ENCODE data around the gene SNTB2. TPM values are rescaled to one million over a fixed set of nuclear protein-coding genes. Genes with fewer than 3 reads are reported as not detected.
"Not testable (repeated sequence)": the region's sequence is repeated elsewhere in the genome, so short reads cannot be mapped to it uniquely, and the experiment has no call there.

The SNTB2 gene
- polyA plus RNA-seq (2013, experiment 1 of 2; ENCODE audit: insufficient read length), result 25.4 TPM
- 35.0 TPM for polyA plus RNA-seq (2013, experiment 2 of 2; ENCODE audit: insufficient read length)

DNA sequence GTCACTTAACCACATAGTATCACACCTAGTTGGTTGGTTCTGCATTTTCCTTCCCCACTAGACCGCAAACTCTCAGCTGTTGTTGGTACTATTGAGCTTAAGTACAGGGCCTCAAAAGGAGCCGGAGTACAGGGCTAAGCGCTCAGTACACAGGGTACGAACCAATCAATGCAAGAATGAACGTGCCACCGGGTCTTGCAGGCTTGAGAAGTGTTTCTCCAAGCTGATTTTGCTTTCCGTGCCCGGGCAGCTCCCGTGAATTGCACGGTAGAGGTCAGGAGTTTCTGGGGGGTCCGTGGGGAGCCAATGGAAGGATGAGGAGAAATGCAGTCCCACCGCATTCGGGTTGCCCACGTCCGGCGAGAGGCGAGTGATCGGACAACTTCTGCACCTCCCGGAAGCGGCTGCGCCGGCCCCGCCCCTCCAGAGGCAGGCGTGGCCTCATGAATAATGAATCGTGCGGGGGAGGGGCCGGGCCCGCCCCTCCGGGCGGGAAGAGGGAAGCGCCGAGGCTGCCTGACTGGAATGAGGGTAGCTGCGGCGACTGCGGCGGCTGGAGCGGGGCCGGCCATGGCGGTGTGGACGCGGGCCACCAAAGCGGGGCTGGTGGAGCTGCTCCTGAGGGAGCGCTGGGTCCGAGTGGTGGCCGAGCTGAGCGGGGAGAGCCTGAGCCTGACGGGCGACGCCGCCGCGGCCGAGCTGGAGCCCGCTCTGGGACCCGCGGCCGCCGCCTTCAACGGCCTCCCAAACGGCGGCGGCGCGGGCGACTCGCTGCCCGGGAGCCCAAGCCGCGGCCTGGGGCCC lies at the start of gene SNTB2:
Gene SNTB2 (plus strand): TSS at position 523 of the 804 bp plus-strand sequence. CDS start 3 bp downstream, at position 526.
- peak; percentile 91 for DNase-seq

DNA sequence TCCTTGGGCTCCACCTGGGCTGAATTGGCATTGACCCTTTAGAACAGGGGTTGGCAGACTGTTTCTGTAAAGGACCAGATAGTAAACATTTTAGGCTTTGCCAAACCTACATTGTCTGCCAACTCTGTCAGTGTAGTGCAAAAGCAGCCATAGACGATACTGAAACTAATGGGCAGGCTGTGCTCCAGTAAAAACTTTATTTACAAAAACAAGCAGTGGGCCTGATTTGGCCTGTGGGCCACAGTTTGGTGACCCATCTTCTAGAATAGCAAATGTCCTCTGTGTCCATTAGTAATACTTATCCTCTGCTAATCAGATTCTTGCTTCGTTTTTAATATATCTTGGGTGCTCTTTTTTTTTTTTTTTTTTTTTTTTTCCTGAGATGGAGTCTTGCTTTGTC lies 48.4 kb upstream of the SNTB2 start:
- DNase-seq, result no peak

DNA sequence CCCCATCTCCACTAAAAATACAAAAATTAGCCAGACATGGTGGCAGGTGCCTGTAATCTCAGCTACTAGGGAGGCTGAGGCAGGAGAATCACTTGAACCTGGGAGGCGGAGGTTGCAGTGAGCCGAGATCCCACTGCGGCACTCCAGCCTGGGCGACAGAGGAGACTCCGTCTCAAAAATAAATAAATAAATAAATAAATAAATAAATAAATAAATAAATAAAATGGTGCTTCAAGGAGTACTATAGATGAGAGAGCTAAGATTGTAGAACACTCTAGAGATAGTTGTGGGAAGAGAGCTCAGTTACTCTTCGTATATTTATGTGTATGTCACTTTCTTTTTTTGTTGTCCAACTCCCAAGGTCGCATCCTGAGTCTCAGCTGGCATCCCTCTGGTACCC lies 47.5 kb upstream of the SNTB2 start:
- DNase-seq, result not testable (repeated sequence)

DNA sequence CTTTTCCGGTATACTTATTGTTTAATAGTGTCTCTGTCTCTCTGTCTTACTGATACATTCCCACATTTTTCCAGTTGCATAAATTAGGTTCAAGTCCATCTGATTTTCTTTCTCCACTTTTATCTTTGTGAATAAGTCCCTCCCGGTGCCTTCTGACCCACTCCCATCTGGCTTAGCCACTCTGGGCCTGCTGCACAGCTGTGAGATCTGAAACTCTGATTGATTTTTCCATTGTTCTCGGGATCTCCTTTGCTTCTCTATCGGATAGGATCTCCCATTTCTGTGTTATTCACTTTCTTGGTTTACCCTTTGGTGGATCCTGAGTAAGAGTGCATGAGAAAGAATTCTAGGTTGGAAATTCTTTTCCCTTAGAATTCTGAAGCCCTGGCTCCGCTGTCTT lies 46.0 kb upstream of the SNTB2 start:
- no peak for DNase-seq

DNA sequence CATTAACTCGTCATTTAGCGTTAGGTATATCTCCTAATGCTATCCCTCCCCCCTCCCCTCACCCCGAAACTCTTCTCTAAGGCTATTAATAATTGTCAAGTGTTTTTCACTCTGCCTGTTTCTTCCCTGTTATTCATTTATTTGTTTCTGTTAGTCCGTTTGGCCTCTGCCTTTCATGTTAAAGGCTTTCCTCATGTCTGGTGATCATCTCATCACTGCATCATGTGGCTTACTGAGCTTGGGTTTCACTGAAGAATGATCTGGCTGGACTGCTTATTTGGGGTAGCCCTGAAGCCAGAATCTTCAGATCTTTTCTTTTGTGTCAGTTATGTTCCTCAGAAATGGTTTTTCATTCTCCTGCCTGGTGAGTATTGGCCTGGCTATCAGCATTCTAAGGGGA lies 45.0 kb upstream of the SNTB2 start:
- no peak for DNase-seq

DNA sequence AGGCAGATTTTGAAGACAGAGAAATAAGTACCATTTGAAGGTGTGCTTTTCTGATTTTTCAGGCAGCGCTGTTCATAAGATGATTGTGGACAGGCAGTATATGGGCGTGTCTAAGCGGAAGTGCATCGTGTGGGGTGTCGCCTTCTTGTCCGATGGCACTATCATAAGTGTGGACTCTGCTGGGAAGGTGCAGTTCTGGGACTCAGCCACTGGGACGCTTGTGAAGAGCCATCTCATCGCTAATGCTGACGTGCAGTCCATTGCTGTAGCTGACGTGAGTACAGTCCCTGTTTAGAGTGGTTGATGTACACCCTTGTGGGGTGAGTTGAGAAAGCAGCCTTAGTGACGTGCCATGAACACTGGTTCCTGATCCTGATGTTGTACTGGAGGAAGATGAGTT lies 43.8 kb upstream of the SNTB2 start:
- DNase-seq, result peak; percentile 17

DNA sequence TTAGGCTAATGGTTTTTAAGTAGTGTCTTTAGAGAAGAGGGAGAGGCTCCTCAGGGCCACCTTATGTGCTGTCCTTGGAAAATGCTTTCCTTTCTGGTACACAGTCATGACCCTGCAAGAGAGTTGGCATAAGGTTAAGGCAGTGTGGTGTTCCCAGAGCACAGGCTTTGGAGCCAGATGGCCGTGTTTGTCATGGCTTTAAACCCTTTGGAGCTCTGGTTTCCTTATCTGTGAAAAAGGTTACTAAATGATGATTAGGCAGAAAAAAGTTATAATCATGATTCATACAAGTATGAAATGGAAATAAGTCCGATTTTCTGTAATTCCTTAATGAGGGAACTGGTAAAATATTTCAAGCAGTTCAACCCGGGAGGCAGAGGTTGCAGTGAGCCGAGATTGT lies 41.3 kb upstream of the SNTB2 start:
- no peak for DNase-seq

DNA sequence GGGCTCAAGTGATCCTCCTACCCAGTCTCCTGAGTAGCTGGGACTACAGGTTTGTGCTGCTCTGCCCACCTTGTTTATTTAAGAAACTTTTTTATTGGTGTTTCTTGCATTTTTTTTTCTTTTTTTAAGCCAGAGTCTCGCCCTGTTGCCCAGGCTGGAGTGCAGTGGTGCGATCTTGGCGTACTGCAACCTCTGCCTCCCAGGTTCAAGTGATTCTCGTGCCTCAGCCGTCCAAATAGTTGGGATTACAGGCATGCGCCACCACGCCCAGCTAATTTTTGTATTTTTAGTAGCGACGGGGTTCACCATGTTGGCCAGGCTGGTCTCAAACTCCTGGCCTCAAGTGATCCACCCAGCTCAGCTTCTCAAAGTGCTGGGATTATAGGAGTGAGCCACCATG lies 37.3 kb upstream of the SNTB2 start:
- not testable (repeated sequence) for DNase-seq

DNA sequence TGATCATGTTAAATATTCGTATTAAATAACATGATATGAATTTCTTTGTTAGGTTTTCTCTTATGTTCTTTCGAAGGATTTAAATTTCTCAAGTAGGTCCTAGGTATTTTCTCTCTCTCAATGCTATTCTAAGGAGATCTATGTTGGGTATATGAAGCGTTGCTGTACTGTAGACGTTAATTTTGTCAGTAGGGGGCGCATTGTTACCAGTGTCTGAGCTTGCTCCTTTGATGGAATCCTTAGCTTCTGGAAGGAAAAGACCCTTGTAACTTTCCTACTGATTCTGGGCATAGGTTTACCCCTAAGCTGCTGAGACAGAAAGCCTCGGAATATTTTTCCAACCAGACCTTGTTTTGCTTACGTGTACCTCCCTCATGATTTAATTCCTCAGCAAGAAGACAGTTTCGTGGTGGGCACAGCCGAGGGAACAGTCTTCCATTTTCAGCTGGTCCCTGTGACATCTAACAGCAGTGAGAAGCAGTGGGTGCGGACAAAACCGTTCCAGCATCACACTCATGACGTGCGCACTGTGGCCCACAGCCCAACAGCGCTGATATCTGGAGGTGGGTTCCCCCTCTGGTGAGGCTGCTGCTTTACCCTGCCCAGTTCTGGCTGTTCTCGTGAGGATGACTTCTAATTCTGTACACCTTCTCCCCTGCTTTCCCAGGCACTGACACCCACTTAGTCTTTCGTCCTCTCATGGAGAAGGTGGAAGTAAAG lies 36.7 kb upstream of the SNTB2 start:
- peak; percentile 76 for DNase-seq

DNA sequence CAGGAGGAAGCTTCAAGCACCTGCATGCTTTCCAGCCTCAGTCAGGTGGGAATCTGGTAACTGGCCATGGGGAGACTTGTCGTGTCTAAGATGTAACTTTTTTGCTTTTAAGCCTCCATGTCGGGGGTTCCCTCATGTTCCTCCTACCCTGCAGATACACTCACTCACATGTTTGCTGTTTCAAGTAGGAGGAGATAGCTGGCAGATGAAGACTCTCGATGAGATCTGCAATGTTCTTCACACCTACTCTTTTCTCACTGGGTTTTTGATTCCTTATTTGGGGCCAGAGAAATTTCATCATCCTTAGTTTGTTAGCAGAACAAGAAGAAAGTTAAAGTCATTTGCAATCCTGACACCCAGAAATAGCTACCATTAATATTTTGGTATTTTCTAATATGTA lies 29.8 kb upstream of the SNTB2 start:
- no peak for DNase-seq

DNA sequence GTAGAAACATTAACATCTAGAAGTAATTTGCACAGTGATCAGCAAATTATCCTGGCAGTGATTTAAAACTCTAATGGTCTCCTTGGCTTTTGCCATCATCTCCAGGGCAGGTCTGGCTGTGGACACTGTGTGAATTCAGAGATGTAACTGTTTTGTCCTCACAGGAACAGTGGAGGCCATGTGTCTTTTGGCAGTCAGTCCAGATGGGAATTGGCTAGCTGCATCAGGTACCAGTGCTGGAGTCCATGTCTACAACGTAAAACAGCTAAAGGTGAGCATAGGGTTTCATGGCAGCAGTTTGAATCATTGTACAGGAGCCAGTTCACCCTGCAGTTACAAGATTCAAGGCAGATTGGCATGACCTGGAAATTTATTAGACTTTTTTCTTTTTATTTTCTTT lies 26.8 kb upstream of the SNTB2 start:
- no peak for DNase-seq

DNA sequence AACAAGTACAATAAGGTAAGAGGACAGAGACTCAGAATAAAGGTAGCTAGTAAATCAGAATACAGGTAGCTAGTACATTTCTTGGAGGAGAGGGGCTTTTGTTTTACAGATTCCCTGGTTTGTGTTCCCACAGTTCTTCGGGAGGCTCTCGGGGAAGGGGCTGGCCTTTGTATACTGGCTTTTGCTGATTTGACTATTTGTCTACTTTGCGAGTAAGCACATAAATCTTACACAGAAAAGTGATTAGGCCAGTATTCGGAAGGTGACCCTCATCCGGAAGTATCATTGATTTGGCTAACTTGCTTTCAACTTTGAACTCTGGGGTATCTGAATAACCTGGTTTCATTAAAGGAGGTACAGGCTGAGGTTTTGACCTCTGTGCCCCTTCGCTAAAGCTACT lies 21.4 kb upstream of the SNTB2 start:
- no peak for DNase-seq

DNA sequence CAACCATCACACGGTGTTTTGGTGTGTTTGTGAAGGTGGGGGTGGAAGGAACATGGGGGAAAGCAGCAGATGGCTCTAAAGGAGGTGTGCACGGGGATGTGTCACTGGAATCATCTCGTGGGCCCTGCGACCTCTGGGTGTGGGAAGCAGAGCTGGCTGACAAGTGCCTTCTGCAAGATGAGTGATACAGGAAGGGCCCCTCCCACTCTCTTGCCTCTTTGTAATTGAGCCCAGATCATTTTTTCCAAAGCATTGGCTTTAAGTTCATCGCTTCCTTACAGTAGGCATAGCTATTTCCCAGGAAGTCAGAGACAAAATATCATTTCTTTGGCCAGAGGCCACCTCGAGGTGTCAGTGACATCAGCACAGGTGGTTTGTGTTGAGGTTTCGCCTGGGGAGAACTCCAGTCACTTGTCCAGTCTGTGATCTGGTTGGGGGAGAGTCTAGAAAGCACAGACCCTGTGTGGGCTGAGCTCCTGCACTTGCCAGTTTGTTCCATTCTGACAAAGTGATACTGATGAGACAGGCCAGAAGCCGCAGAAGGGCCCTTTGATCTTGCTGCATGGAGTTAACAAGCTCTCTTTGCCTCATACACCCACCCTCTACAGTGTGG lies 20.6 kb upstream of the SNTB2 start:
- DNase-seq, result peak; percentile 46

DNA sequence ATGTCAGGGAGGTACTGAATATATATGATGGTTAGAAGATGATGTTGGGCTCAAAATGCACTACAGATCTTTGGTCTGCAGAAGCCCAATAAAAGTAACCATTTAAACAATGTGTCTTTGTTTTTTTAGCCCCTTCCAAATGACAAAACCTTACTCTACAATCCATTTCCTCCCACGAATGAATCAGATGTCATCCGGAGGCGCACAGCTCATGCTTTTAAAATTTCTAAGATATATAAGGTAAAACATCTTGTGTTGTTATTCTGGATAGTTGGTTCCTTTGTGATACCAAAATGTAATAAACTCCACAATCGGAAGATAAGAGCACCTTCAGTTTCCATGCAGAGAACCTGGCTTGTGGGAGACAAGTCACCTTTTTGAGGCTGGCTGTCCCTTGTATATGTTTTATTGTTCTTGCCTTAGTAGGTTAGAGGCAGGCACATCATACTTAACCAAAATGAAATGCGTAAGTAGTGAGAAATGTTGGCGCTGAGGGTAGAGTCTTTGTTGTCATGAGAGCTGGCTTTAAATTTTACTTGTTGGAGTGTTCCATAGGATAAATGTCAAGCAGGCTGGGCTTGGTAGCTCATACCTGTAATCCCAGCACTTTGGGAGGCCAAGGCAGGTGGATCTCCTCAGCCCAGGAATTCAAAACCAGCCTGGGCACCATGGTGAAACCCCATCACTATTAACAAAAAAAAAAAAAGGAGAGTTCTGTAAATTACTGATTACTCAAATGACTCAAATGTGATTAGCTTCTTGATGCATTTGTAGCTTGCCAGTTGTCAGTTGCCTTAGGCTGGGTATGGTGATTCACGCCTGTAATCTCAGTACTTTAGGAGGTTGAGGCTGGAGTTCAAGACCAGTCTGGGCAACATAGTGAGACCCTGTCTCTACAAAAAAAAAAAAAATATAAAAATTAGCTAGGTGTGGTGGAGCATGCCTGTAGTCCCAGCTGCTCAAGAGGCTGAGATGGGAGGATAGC lies 19.7 kb upstream of the SNTB2 start:
- peak; percentile 49 for DNase-seq

DNA sequence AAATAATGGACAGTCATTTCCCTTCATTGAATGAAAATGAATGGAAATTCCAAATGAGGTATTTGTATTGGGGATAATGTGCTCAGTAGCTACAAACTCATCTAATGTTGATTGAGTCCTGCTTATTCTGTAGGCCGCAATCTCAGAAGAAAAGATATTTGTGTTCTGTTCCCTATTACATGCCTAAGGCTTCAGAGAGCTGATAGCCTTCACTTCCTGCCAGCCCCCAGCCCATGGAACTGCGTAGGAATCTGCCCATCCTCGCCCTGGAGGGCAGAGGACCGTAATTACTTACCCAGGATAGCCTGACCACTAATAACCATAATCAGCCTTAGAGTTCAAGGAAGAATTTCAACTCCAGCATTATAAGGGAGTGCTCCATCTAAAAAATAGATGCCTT lies 17.9 kb upstream of the SNTB2 start:
- DNase-seq, result no peak

DNA sequence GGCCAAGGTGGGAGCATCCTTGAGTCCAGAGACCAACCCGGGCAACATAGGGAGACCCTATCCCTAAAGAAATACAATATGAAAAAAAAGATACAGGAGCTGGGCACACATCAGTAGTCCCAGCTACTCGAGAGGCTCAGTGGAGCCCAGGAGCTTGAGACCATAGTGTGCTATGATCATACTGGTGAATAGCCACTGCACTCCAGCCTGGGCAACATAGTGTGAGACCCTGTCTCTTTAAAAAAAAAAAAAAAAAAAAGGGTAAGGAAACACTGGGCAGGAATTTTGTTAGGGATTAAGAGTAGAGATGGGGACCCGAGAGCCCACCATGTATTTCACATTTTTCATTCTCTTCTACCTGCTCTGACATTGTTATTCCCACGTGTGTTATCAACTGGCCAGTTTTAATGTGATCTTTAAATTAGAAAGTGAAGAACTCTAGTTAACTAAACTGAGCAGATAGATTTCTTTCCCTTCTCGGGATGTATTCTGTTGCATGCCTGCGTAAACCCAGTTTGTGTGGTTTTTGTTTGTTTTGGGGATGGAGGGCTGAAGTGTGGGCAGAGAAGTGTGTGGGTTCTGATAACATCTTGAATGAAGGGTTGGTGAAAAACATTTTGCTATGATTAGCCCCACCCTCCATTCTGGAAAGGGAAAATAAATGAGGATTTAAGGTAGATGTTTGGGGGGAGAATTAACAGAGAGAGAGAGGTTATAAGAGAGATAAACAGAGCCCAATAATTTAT lies 17.2 kb upstream of the SNTB2 start:
- DNase-seq, result no peak

DNA sequence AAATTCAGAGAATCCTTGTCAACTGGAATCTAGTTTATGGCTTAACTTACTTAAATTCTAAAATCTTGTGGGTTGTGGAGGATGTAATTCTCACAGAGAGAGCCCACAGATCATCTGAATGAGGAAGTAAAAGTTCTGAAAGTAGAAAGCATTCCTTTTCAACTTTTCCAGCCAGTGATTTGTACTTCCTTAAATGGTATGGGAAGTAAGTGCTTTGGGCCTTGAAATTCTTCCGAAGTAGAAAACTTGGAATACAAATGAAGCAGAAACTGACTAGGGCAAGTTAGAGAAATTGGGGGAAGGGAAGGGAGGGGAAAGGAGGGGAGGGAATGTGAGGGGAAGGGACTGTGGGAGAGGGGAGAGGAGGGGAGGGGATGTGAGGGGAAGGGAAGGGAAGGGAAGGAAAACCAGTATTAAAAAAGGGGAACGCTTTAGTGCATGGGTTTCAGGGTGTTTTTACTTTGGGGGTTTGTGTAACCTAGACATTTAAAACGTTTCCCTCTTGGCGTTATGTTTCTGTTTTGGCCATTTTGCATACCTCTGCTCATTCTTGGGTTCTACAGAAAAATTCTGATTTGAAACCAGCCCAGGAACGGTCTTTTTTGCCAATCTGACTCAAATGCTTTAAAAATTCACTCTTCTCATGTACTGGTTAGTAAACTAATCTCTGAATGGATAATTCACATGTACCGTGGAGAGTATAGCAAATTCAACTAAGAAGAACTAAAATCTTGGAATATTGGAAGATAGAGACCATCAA lies 15.5 kb upstream of the SNTB2 start:
- DNase-seq, result peak; percentile 71

DNA sequence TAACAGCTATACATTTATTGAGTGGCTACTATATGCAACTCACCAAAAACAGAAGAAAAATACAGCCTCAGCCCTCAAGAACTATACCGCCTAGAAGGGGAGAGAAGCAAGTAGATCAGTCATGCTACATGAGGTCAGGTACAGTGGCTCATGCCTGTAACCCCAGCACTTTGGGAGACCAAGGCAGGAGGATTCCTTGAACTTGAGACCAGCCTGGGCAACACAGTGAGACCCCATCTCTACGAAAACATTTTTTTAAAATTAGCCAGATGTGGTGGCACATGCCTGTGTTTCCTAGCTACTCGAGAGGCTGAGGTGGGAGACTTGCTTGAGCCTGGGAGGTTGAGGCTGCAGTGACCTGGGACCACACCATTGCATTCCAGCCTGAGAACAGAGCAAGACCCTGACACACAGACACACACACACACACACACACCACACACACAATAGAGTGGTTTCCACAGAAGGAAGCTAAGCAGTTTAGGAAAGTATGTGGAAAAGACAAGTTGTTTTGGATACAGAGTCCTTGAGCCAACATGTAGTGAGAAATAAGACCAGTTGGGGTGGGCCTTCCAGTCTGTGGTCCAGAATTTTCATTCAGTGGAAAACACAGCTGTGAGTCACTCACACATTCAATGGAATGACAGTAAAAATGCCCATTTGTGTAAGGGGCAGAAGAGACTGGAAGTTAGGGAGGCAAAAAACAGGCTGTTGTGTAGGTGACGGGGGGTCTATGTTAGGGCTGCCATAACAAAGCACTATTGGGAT lies 10.7 kb upstream of the SNTB2 start:
- DNase-seq, result peak; percentile 65

DNA sequence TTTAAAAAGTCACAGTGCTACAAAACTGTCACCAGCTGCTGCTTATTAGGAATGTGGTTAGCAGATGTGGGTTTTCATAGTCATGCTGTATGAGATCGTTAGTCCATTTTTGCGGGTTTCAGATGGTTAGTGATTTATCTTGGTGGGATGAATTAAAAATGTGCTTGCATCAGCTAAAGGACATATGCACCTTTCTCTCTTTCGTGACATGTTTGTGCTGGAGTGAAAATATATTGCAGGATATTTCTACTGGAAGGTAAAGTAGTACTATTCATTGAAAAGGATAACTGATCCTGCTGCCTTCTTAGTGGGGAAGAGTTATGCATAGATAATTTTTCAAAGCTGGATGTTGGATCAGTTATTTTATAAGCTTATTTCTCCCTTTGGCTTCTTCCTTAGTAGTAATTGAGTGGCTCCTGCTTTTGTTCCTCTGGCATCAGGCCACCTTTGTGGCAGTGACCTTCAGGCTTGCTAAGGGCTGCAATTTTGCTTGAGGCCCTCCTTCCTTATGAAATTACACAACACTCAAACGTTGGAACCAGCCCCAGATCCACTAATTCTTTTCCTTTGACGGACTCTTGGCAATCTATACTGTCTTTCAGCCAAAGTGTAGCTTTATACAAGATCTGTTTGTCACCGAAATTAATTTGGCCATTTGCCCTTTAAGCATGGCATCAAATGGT lies 7.5 kb upstream of the SNTB2 start:
- DNase-seq, result peak; percentile 76

Data from fibroblast of skin of back (primary cell).